K562 (cell line): ENCODE measurements around the gene NR4A2. TPM values are rescaled to one million over a fixed set of nuclear protein-coding genes. Genes with fewer than 3 reads are reported as not detected.
A peak's percentile ranks its signal among the peaks of the same experiment; 100 is the strongest.

Source experiments
- ARID1B ChIP-seq: fragments of 450-650 bp; IDR thresholded peaks from 2 replicates; pipeline ENCODE4 v1.6.1; 2016; ENCODE audit warnings: antibody characterized with exemption, mild to moderate bottlenecking, inconsistent platforms
- HCFC1 ChIP-seq: IDR thresholded peaks from 2 replicates; pipeline ENCODE4 v1.6.1; 2012; ENCODE audit warnings: low read depth, low read length, improper control_type of control experiment
- HOXB6 ChIP-seq: fragments of 250-450 bp; sonication (Bioruptor Pico); IDR thresholded peaks from 2 replicates; pipeline ENCODE4 v1.5.1; 2022; ENCODE audit warnings: mild to moderate bottlenecking, borderline replicate concordance
- JUN ChIP-seq, 2 experiments: sonication (generic) in 1 of 2; formaldehyde crosslinking in 1 of 2; IDR thresholded peaks; 2 replicates each; pipeline versions ENCODE4 v1.6.1 to v1.8.0; 2012 to 2022; ENCODE audit warnings: borderline replicate concordance in 2 of 2, mild to moderate bottlenecking in 2 of 2, improper control_type of control experiment in 1 of 2, low read depth in 1 of 2, low read length in 1 of 2, missing genetic modification reagents in 1 of 2
- KLF10 ChIP-seq: fragments of 250-450 bp; sonication (Bioruptor Pico); IDR thresholded peaks from 2 replicates; pipeline ENCODE4 v1.6.1; 2021; ENCODE audit warnings: matching md5 sums
- KLF16 ChIP-seq: IDR thresholded peaks from 2 replicates; pipeline ENCODE4 v1.6.1; 2016; ENCODE audit warnings: antibody characterized with exemption
- NKRF ChIP-seq: fragments of 450-650 bp; IDR thresholded peaks from 2 replicates; pipeline ENCODE4 v1.6.1; 2016; ENCODE audit warnings: borderline replicate concordance
- NR1H2 ChIP-seq: sonication (generic); formaldehyde crosslinking; IDR thresholded peaks from 2 replicates; pipeline ENCODE4 v1.4.0; 2020; ENCODE audit warnings: mild to moderate bottlenecking, missing genetic modification reagents
- PHF21A ChIP-seq: fragments of 450-650 bp; IDR thresholded peaks from 2 replicates; pipeline ENCODE4 v1.6.1; 2017; ENCODE audit warnings: low read depth, borderline replicate concordance
- POLR3G ChIP-seq: IDR thresholded peaks from 2 replicates; pipeline ENCODE4 v1.6.1; 2011; ENCODE audit not compliant: insufficient read length, insufficient replicate concordance; ENCODE audit errors: extremely low read depth
- POU5F1 ChIP-seq: fragments of 150-350 bp; IDR thresholded peaks from 2 replicates; pipeline ENCODE4 v1.6.1; 2014; ENCODE audit warnings: borderline replicate concordance, low read length, low read depth, mild to moderate bottlenecking; ENCODE audit not compliant: partially characterized antibody
- RHOXF2B ChIP-seq: fragments of 250-450 bp; sonication (Bioruptor Pico); conservative IDR thresholded peaks from 2 replicates; pipeline ENCODE4 v1.5.1; 2021
- SUPT5H ChIP-seq: fragments of 450-650 bp; IDR thresholded peaks from 2 replicates; pipeline ENCODE4 v1.6.1; 2016
- TEAD1 ChIP-seq, 2 experiments: fragments of 450-650 bp in 1 of 2; sonication (generic) in 1 of 2; formaldehyde crosslinking; IDR thresholded peaks; 2 replicates each; pipeline versions ENCODE4 v1.4.0 to v1.8.0; 2020 to 2022; ENCODE audit warnings: mild to moderate bottlenecking in 2 of 2, missing genetic modification reagents in 1 of 2
- THAP12 ChIP-seq: fragments of 250-450 bp; sonication (Bioruptor Pico); IDR thresholded peaks from 2 replicates; pipeline ENCODE4 v1.9.0; 2021; ENCODE audit warnings: mild to moderate bottlenecking, inconsistent platforms
- ZNF224 ChIP-seq: sonication (generic); formaldehyde crosslinking; IDR thresholded peaks from 2 replicates; pipeline ENCODE4 v1.8.0; 2022; ENCODE audit warnings: mild to moderate bottlenecking, missing genetic modification reagents
- ZNF282 ChIP-seq: sonication (generic); formaldehyde crosslinking; IDR thresholded peaks from 2 replicates; pipeline ENCODE4 v1.8.1; 2023; ENCODE audit warnings: missing genetic modification reagents
- ZNF3 ChIP-seq: fragments of 250-450 bp; sonication (Bioruptor Pico); IDR thresholded peaks from 2 replicates; pipeline ENCODE4 v1.5.0; 2021; ENCODE audit warnings: mild to moderate bottlenecking, moderate library complexity
- ZNF431 ChIP-seq: sonication (generic); formaldehyde crosslinking; IDR thresholded peaks from 2 replicates; pipeline ENCODE4 v1.8.0; 2022; ENCODE audit warnings: mild to moderate bottlenecking, missing genetic modification reagents
- ZNF512 ChIP-seq: IDR thresholded peaks from 2 replicates; pipeline ENCODE4 v1.6.1; 2016; ENCODE audit warnings: missing genetic modification characterization, missing compliant biosample characterization
- polyA plus RNA-seq, 8 experiments: library from polyadenylated mRNA; depleted of rRNA in 4 of 8; stranded (reverse) in 5 of 8; unstranded in 3 of 8; fragments of >200 nt; fragmentation: Nextera tagmentation in 2 of 8; fragmentation: Illumina TruSeq in 1 of 8; extraction: Ambion mirVana in 2 of 8; extraction: Trizol in 1 of 8; gene quantifications; 2 replicates each; pipeline versions ENCODE4 v1.2.1 to v1.2.3, GENCODE V29; 2011 to 2014; ENCODE audit warnings: inconsistent platforms in 1 of 8, missing spikeins in 1 of 8
- total RNA-seq, 7 experiments: library from RNA; depleted of rRNA in 6 of 7; stranded (reverse); fragments of >200 nt in 6 of 7; fragmentation: Illumina TruSeq in 2 of 7; extraction: Trizol in 2 of 7; gene quantifications; 2 replicates each; pipeline versions ENCODE4 v1.2.1 to v1.2.3, GENCODE V29; 2011 to 2021; ENCODE audit warnings: low replicate concordance in 1 of 7

The NR4A2 gene
- total and polyA plus RNA-seq, 9 of the 15 experiments (the other 6 are each of a cell fraction or from before 2014, with no cell fraction given): 0.94 to 5.1 (median 1.3) TPM

GRCh38 chr2:156341452-156342253 is 9.1 kb upstream of the NR4A2 start (continued):
- peak; percentile 80; the same call in 1 of the 2 replicates for TF ChIP-seq NKRF
- peak; percentile 28; the same call in 1 of the 2 replicates for TF ChIP-seq THAP12 (CRISPR knock-in tag)
- peak; percentile 30; the same call in 1 of the 2 replicates for TF ChIP-seq ARID1B
- no peak for TF ChIP-seq HOXB6 (CRISPR knock-in tag)
- TF ChIP-seq NR1H2 (CRISPR knock-in tag): no peak
- TF ChIP-seq ZNF512: no peak
- TF ChIP-seq PHF21A: 0 out of 2 replicates have a peak, but pooled peaks have one; percentile 16
- TF ChIP-seq TEAD1 (CRISPR knock-in tag; IDR thresholded peaks at IDR 0.05): no peak; a peak in 1 of 4 replicates
- TF ChIP-seq RHOXF2B (CRISPR knock-in tag): no peak
- TF ChIP-seq HCFC1: 0 out of 2 replicates have a peak, but pooled peaks have one; percentile 16
- no peak for TF ChIP-seq POLR3G
- TF ChIP-seq ZNF282 (CRISPR knock-in tag): no peak
- no peak for TF ChIP-seq ZNF3 (CRISPR knock-in tag)
- no peak for TF ChIP-seq KLF16
- peak; percentile 73; the same call in 1 of the 2 replicates for TF ChIP-seq ZNF431
- no peak for TF ChIP-seq POU5F1
- TF ChIP-seq SUPT5H: peak; percentile 88
- TF ChIP-seq ZNF224 (CRISPR knock-in tag): no peak
- TF ChIP-seq JUN (IDR thresholded peaks at IDR 0.05; ENCODE audit: borderline replicate concordance, low read depth, low read length): no peak
- no peak for TF ChIP-seq JUN (CRISPR knock-in tag; IDR thresholded peaks at IDR 0.05; ENCODE audit: borderline replicate concordance)
- TF ChIP-seq KLF10 (CRISPR knock-in tag): no peak; the same call in 1 of the 2 replicates
